Measurements from ENCODE around the gene AGRN. TPM values are rescaled to one million over a fixed set of nuclear protein-coding genes. Genes with fewer than 3 reads are reported as not detected.
"Not testable (repeated sequence)": the region's sequence is repeated elsewhere in the genome, so short reads cannot be mapped to it uniquely, and the experiment has no call there.

Gene AGRN
- total RNA-seq, 1 donor from 2014 or later = 41.0 TPM

DNA sequence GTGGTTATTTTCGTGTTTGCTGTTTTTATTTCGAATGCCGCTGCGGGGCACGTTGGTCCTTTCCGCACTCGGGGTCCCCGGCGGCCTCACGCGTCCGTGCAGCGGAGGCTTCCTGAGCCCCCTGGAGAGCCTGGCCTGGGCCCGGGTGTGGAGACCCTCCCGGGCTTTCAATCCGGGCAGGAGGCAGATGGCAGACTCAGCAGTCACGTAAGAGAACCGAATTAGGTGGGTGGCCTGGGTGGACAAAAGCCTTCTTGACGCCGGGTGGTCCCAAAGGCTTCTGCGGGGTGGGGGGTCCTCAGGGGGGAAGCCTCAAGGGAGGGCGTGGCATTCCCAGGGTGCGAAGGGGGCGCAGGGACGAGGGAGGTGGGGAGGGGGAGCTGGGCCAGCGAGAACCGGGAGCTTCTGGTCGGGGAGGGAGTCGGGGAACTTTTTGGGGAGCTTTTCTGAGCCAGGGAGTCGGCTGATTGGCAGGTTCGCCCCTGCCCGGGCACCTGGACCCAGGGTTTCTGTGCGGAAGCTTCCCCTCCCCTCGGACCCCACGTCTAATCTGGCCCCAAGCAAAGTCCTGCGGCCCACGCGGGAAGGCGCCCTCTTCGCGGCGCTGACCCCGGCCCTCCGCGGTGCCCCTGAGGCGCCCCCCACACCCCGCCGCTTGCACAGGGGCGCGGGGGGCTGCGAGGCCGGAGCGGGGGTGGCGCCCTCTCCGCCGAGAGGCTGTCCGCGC, 18.7 kb upstream of the AGRN start:
- ATAC-seq = no peak

- no peak for ATAC-seq
These were observed 16.1 kb upstream of the AGRN start for GRCh38 chr1:1003618-1004419.

- no peak for ATAC-seq
These were observed 15.5 kb upstream of the AGRN start for GRCh38 chr1:1004420-1004779.

GRCh38 chr1:1004780-1005697, 14.9 kb upstream of the AGRN start:
- ATAC-seq = no peak

DNA sequence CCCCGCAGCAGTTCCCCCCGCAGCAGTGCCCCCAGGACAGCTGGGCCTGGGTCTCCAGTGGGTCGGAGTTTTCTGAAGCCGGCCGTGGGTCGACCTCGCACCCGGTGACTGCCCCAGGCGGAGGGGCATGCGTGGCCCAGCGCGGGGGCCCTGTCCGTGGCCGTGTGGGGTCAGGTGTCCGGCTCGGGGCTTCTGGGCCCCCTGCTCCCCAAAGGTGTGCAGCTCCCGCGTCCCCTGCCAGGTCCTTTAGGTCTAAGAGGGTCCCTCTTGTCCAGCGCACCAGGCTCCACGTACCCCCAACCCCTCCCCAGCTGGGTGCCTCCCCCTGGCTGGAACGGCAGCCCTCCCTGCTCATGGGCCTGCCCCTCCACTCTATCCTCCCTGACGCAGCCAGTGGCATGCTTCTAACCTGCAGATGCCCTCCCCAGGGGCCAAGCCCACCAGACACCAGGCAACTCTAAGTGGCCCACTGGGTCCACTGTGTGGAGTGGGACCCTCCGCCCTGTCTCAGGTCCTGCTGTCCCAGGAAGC, 14.1 kb upstream of the AGRN start:
- no peak for ATAC-seq

GRCh38 chr1:1006305-1007159, 13.4 kb upstream of the AGRN start:
- peak; percentile 74 for ATAC-seq

DNA sequence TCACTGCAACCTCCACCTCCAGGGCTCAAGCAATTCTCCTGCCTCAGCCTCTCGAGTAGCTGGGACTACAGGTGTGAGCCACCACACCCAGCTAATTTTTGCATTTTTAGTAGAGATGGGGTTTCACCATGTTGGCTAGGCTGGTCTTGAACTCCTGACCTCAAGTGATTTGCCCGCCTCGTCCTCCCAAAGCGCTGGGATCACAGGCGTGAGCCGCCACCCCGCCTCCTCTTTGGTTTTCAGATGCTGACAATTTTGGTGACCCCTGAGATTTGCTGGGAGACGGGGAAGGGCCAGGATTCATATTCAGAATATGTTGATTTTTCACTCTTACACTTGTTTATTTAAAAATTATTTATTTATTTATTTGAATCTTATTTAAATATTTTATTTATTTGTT, 9.8 kb upstream of the AGRN start:
- not testable (repeated sequence) for ATAC-seq

GRCh38 chr1:1011396-1011949, 8.4 kb upstream of the AGRN start:
- no peak for ATAC-seq

DNA sequence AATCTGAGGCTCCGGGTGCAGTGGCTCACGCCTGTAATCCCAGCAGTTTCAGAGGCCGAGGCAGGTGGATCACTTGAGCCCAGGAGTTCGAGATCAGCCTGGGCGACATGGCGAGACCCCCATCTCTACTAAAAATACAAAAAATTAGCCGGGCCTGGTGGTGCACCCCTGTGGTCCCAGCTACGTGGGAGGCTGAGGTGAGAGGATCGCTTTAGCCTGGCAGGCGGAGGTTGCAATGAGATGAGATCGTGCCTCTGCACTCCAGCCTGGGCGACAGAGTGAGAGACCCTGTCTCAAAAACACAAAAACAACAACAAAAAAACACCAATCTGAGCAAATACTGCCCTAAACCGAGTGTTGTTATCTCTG, 7.2 kb upstream of the AGRN start:
- not testable (repeated sequence) for ATAC-seq

DNA sequence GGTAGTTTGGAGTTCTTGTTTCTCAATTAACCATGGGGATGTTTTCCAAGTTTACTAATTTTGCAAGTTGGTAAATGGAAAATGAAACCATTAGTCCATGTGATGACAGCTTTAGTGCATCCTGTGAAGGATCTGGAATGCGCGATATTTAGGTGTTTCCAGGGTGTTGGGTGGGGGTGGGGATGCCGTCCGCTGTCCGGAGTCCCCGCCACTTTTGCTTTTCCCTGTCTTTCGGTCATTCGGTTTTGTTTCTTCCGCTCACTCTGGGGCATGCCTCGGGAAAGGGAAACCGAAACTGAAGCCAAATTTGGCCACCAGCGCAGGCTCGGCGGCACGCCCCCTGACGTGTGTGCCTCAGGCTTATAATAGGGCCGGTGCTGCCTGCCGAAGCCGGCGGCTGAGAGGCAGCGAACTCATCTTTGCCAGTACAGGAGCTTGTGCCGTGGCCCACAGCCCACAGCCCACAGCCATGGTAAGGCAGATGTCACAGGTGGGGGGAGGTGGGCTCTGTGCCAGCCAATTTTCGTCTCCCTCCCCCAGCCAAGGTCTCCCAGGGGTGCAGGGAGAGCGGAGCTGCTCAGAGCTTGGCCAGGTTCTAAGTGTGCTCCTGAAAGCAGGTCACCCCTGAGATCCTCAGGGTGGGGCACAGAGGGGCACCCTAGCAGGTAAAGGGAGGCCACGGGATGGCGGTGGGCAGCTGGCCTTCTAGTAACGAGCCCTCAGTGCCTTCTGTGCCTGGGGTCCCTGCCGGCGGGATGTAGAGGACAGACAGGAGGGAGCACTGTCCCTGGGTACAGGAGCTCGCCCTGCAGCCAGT, 6.6 kb upstream of the AGRN start, which contains the start of gene ISG15:
Gene ISG15, plus strand, starts transcription at position 393 of the 817 bp plus-strand sequence. Its CDS starts 77 bp downstream, at position 470.
- peak; percentile 83 for ATAC-seq

- ATAC-seq = peak; percentile 9
These were observed 5.8 kb upstream of the AGRN start for GRCh38 chr1:1013922-1014648.

- ATAC-seq = no peak
These were observed 4.9 kb upstream of the AGRN start for GRCh38 chr1:1014799-1015681.

- ATAC-seq = not testable (repeated sequence)
These were observed 2.3 kb upstream of the AGRN start for GRCh38 chr1:1017397-1018320.

DNA sequence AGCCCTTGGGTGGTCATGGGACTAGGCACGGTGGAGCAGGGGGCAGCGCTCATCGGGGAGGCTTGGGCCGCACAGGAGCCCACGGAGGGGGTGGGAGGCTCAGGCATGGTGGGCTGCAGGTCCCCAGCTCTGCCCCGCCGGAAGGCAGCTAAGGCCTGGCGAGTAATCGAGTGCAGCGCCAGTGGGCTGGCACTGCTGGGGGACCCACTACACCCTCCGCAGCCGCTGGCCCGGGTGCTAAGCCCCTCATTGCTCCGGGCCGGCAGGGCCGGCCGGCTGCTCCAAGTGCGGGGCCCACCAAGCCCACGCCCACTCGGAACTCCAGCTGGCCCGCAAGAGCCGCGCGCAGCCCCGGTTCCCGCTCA, 1.6 kb upstream of the AGRN start:
- ATAC-seq = not testable (repeated sequence)

GRCh38 chr1:1019122-1019999, 559 bp upstream of the AGRN start:
- ATAC-seq = peak; percentile 77

- ATAC-seq = no peak
These were observed 592 bp downstream of the AGRN start for GRCh38 chr1:1020415-1021009.

Measured in esophagus mucosa (tissue), 1 donor.